Measurements from ENCODE around the gene CEP162. TPM values are rescaled to one million over a fixed set of nuclear protein-coding genes. Genes with fewer than 3 reads are reported as not detected.

CEP162 gene
- total and polyA plus RNA-seq, 2 experiments from 2014 or later, result 4.1 to 13.7 TPM

- Histone ChIP-seq H3K9me3 (ENCODE audit: low read depth) (no peaks in the 10 kb centered on the region), H4K20me1 (ENCODE audit: insufficient read depth, poor library complexity, severe bottlenecking) (no peaks in the 10 kb centered on the region), H3K36me3 (replicated peaks; ENCODE audit: insufficient read depth, low read depth) (no peaks in the 10 kb centered on the region), H3K4me3 (no peak overlapping the region), H3K79me2 (no peaks in the 10 kb centered on the region), H3K4me2 (no peak overlapping the region), H3K27me3 (no peaks in the 10 kb centered on the region), H3K4me1 (ENCODE audit: insufficient read depth) (no peaks in the 10 kb centered on the region), H3K27ac (no peak overlapping the region), H2AFZ (no peak overlapping the region), H3K9me2 (replicated peaks; ENCODE audit: insufficient read depth) (no peaks in the 10 kb centered on the region)
- DNase-seq (ENCODE audit: low spot score), result no peak
- TF ChIP-seq EZH2phosphoT487 (IDR thresholded peaks at IDR 0.05; ENCODE audit: low read depth, severe bottlenecking, unreplicated experiment) (no peak), CTCF (IDR thresholded peaks at IDR 0.05; ENCODE audit: poor library complexity) (no peak), EZH2 (IDR thresholded peaks at IDR 0.05; ENCODE audit: borderline replicate concordance) (no peak)
- WGBS (ENCODE audit: low lambda C conversion rate, missing lambda C conversion rate), result 72% methylated on average over 4 of the region's 4 CpGs
These were observed 133.7 kb downstream of the CEP162 start for GRCh38 chr6:84093441-84094435.

DNA sequence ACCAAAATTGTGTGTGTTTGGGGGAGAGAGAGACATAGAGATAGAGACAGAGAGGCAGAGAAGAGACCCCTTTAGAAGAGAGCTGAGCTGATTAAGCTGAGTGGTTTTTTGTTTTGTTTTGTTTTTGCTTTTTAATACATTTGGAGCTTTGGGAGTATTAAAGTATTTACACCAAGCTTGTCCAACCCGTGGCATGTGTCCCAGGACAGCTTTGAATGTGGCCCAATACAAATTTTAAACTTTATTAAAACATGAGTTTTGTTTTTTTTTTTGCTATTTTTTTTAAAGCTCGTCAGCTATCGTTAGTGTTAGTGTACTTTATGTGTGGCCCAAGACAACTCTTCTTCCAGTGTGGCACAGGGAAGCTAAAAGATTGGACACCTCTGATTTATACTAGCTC, 137.9 kb downstream of the CEP162 start:
- peaks cover 5% of the 10 kb centered on the region for H3K4me1 ChIP-seq (ENCODE audit: insufficient read depth)
- H4K20me1 ChIP-seq (ENCODE audit: insufficient read depth, poor library complexity, severe bottlenecking), result no peaks in the 10 kb centered on the region
- H3K9me2 ChIP-seq (replicated peaks; ENCODE audit: insufficient read depth), result no peaks in the 10 kb centered on the region
- TF ChIP-seq EZH2 (IDR thresholded peaks at IDR 0.05; ENCODE audit: borderline replicate concordance) (no peak), CTCF (IDR thresholded peaks at IDR 0.05; ENCODE audit: poor library complexity) (no peak), EZH2phosphoT487 (IDR thresholded peaks at IDR 0.05; ENCODE audit: low read depth, severe bottlenecking, unreplicated experiment) (no peak)
- no peak overlapping the region for H3K4me3 ChIP-seq
- no peaks in the 10 kb centered on the region for H3K27me3 ChIP-seq
- no peaks in the 10 kb centered on the region for H3K36me3 ChIP-seq (replicated peaks; ENCODE audit: insufficient read depth, low read depth)
- no peak overlapping the region for H3K4me2 ChIP-seq
- H2AFZ ChIP-seq, result no peak overlapping the region
- H3K79me2 ChIP-seq, result no peaks in the 10 kb centered on the region
- 95% methylated on average over 3 of the region's 3 CpGs for WGBS (ENCODE audit: low lambda C conversion rate, missing lambda C conversion rate)
- H3K27ac ChIP-seq, result no peak overlapping the region
- DNase-seq (ENCODE audit: low spot score), result no peak
- no peaks in the 10 kb centered on the region for H3K9me3 ChIP-seq (ENCODE audit: low read depth)

GRCh38 chr6:84089081-84089480, 138.4 kb downstream of the CEP162 start:
- Histone ChIP-seq H3K27me3 (no peaks in the 10 kb centered on the region), H3K4me3 (no peak overlapping the region), H3K36me3 (replicated peaks; ENCODE audit: insufficient read depth, low read depth) (no peaks in the 10 kb centered on the region), H3K27ac (no peak overlapping the region), H2AFZ (no peak overlapping the region), H3K79me2 (no peaks in the 10 kb centered on the region), H3K4me2 (no peak overlapping the region), H4K20me1 (ENCODE audit: insufficient read depth, poor library complexity, severe bottlenecking) (no peaks in the 10 kb centered on the region), H3K9me2 (replicated peaks; ENCODE audit: insufficient read depth) (no peaks in the 10 kb centered on the region), H3K4me1 (ENCODE audit: insufficient read depth) (peaks cover 5% of the 10 kb centered on the region), H3K9me3 (ENCODE audit: low read depth) (no peaks in the 10 kb centered on the region)
- 83% methylated on average over 4 of the region's 4 CpGs for WGBS (ENCODE audit: low lambda C conversion rate, missing lambda C conversion rate)
- DNase-seq (ENCODE audit: low spot score), result no peak
- TF ChIP-seq EZH2 (IDR thresholded peaks at IDR 0.05; ENCODE audit: borderline replicate concordance), result no peak

All from hepatocyte (in vitro differentiated cells).